ENCODE measurements around the gene ANKRD40CL.
"Not testable (repeated sequence)": the region's sequence is repeated elsewhere in the genome, so short reads cannot be mapped to it uniquely, and the experiment has no call there.

The ANKRD40CL gene

DNA sequence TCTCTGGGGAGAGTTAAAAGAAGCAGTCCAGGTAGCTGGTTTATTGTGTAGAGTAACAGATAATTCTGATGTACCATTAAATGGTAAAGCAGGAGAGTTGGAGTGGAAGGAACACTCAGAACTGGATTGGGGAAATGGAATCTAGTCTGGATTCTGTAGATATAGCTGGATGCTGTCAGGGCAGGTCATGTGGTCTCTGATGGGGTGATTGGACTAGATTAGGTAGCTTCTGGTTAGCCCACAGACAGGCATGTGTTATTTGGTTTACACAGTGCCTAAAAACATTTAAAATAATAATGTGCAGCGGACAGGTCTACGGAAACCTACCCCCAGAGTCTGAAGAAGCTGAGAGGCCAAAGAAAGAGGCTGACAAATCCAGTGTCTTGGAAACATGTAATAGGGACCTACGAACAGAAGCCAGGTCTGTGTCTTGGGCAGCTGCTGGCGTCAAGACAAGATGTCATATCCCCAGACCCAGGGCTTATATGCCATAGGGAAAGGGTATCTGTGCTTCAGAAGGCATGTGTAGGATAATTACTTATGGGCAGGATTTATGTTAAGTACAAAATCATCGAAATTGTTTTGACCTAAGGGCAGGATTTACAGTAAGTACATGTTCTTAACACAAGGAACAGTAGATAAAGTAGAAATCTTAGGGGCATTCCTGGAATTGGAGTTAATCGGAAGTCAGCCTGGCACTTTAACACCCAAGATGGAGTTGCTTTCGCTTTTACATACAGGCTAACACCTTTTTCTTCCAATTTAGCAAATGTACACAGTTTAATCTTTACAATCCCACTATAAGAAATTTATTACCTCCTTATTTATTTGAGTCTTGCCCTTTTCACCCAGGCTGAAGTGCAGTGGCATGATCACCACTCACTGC lies 35.5 kb downstream of the ANKRD40CL start:
- no peak for DNase-seq (ENCODE audit: low read depth)
- TF ChIP-seq MYC (IDR thresholded peaks at IDR 0.05; ENCODE audit: low read depth, low read length): no peak
- TF ChIP-seq, protein P1, sequence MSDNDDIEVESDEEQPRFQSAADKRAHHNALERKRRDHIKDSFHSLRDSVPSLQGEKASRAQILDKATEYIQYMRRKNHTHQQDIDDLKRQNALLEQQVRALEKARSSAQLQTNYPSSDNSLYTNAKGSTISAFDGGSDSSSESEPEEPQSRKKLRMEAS (IDR thresholded peaks at IDR 0.05; ENCODE audit: low read depth, low read length): no peak
- no peak for TF ChIP-seq CTCF (IDR thresholded peaks at IDR 0.05; ENCODE audit: low read depth, low read length)
- TF ChIP-seq POLR2A (IDR thresholded peaks at IDR 0.05; ENCODE audit: extremely low read depth, insufficient read length): no peak
- H3K4me3 ChIP-seq (ENCODE audit: low read depth, low read length): no peak overlapping the region

DNA sequence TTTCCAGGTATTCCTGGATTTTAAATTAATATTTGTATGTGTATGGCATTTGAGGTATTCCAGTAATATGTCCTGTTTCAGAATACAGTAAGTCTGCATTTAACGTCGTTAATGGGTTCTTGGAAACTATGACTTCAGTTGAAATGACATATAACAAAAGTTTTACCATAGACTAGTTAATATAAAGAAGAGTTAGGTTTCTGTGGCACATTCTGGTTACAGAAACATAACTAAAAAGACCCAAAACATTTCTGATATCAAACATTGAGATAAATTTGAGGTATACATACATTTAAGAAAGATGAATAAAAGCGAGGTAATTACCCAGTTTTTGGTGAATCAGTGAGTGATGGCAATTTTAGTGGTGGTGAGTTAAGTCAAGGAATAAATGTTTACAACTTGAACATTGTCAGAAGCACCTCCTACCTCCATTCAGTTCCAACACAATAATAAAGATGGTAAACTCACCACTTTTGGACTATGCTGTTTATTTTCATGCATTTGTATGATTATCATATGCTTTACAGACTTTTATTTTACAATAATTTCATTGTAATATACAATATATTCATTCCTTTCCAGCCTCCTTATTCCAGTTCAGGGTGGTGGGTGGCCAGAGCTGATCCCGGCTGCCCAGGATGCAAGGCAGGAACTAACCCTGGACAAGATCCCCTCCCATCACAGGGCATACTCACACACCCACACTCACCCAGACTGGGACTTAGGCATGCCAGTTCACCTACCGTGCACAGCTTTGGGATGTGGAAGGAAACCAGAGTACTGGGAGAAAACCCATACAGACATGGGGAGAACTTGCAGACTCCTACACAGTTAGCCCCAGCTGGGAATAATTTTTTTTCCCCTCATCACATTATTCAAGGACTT lies 38.2 kb downstream of the ANKRD40CL start:
- no peak overlapping the region for H3K4me3 ChIP-seq (ENCODE audit: low read depth, low read length)
- no peak for DNase-seq (ENCODE audit: low read depth)
- TF ChIP-seq POLR2A (IDR thresholded peaks at IDR 0.05; ENCODE audit: extremely low read depth, insufficient read length) (no peak), MYC (IDR thresholded peaks at IDR 0.05; ENCODE audit: low read depth, low read length) (no peak), CTCF (IDR thresholded peaks at IDR 0.05; ENCODE audit: low read depth, low read length) (no peak)
- TF ChIP-seq, protein P1 (IDR thresholded peaks at IDR 0.05; ENCODE audit: low read depth, low read length): no peak

DNA sequence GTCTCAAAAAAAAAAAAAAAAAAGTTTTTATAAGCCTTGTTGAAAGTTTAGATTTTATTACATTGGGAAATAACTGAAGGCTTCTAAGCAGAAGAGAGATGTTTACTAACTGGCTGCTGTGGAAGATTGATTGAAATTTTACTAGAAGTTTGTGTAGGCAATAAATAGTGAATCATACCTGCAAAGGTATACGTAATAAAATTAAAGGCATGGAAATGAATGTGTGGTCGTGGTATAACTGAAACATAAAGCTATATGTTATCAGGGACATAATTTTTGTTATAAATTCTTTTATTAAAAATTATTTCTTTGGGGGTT lies 39.2 kb downstream of the ANKRD40CL start:
- TF ChIP-seq MYC (IDR thresholded peaks at IDR 0.05; ENCODE audit: low read depth, low read length): no peak
- TF ChIP-seq, protein P1 (IDR thresholded peaks at IDR 0.05; ENCODE audit: low read depth, low read length): no peak
- no peak overlapping the region for H3K4me3 ChIP-seq (ENCODE audit: low read depth, low read length)
- no peak for DNase-seq (ENCODE audit: low read depth)

- no peak for TF ChIP-seq MYC (IDR thresholded peaks at IDR 0.05; ENCODE audit: low read depth, low read length)
- TF ChIP-seq, protein P1 (IDR thresholded peaks at IDR 0.05; ENCODE audit: low read depth, low read length): no peak
- TF ChIP-seq POLR2A (IDR thresholded peaks at IDR 0.05; ENCODE audit: extremely low read depth, insufficient read length): no peak
- no peak for TF ChIP-seq CTCF (IDR thresholded peaks at IDR 0.05; ENCODE audit: low read depth, low read length)
- no peak overlapping the region for H3K4me3 ChIP-seq (ENCODE audit: low read depth, low read length)
- no peak for DNase-seq (ENCODE audit: low read depth)
These were observed 41.3 kb downstream of the ANKRD40CL start for GRCh38 chr17:50725769-50726655.

GRCh38 chr17:50724622-50725021 lies 42.7 kb downstream of the ANKRD40CL start:
- DNase-seq (ENCODE audit: low read depth); H3K4me3 ChIP-seq (ENCODE audit: low read depth, low read length): not testable (repeated sequence)

GRCh38 chr17:50722746-50723145 lies 44.6 kb downstream of the ANKRD40CL start:
- DNase-seq (ENCODE audit: low read depth): no peak
- peak overlapping the region; percentile 90 for H3K4me3 ChIP-seq (ENCODE audit: low read depth, low read length)
- TF ChIP-seq, protein P1 (IDR thresholded peaks at IDR 0.05; ENCODE audit: low read depth, low read length): no peak
- no peak for TF ChIP-seq CTCF (IDR thresholded peaks at IDR 0.05; ENCODE audit: low read depth, low read length)
- no peak for TF ChIP-seq MYC (IDR thresholded peaks at IDR 0.05; ENCODE audit: low read depth, low read length)
